ENCODE results near the gene TNS2. TPM values are rescaled to one million over a fixed set of nuclear protein-coding genes. Genes with fewer than 3 reads are reported as not detected.
A peak's percentile ranks its signal among the peaks of the same experiment; 100 is the strongest.

Gene TNS2
- total and polyA plus RNA-seq, 2 of the 13 experiments (the other 11 are each of a cell fraction or from before 2014, with no cell fraction given), result 8.9 to 20.4 TPM

GRCh38 chr12:53042607-53043454, 7.0 kb upstream of the TNS2 start:
- Histone ChIP-seq H3K27me3 (ENCODE audit: control insufficient read depth in 1 of 2, insufficient read depth in 2 of 2, low read length in 2 of 2) (no peaks in the 10 kb centered on the region; a peak in 1 of 5 replicates), H3K27ac (ENCODE audit: extremely low read length, insufficient read depth, low read length) (peak overlapping the region; percentile 8), H3K36me3 (replicated peaks in 1 of 2; ENCODE audit: control insufficient read depth in 1 of 2, insufficient read depth in 2 of 2, low read length in 2 of 2) (peaks cover 11 to 21% of the 10 kb centered on the region in 2 experiments), H4K20me1 (ENCODE audit: insufficient read depth, low read length) (no peaks in the 10 kb centered on the region), H3K9me3 (ENCODE audit: low read length) (no peaks in the 10 kb centered on the region), H3K4me1 (ENCODE audit: insufficient read depth, low read length) (peaks cover 48% of the 10 kb centered on the region), H2AFZ (ENCODE audit: low read length) (no peak overlapping the region), H3K9ac (ENCODE audit: insufficient read depth, low read depth, low read length) (no peak overlapping the region), H3K4me3 (replicated peaks in 1 of 3; ENCODE audit: insufficient read depth in 1 of 3, low read depth in 2 of 3, low read length in 3 of 3) (no peak overlapping the region), H3K79me2 (ENCODE audit: insufficient read depth, low read length) (no peaks in the 10 kb centered on the region), H3K4me2 (ENCODE audit: low read depth, low read length) (no peak overlapping the region)
- DNase-seq (ENCODE audit: low spot score), result peak; percentile 43
- TF ChIP-seq POLR2G (IDR thresholded peaks at IDR 0.05; ENCODE audit: low read depth, low read length) (peak; percentile 62), RBFOX2 (IDR thresholded peaks at IDR 0.05; ENCODE audit: low read depth, low read length) (peak; percentile 23; the same call in 1 of the 2 replicates), NCOA2 (CRISPR knock-in tag; IDR thresholded peaks at IDR 0.05) (0 out of 2 replicates have a peak, but pooled peaks have one; percentile 13), ZC3H13 (CRISPR knock-in tag; IDR thresholded peaks at IDR 0.05) (peak; percentile 59; the same call in 1 of the 2 replicates), PAF1 (CRISPR knock-in tag; IDR thresholded peaks at IDR 0.05) (0 out of 2 replicates have a peak, but pooled peaks have one; percentile 31), RBM22 (optimal IDR thresholded peaks at IDR 0.05; ENCODE audit: low read length) (peak; percentile 98), TAF15 (IDR thresholded peaks at IDR 0.05; ENCODE audit: low read depth, low read length, poor library complexity, severe bottlenecking) (no peak), AGO2 (optimal IDR thresholded peaks at IDR 0.05; ENCODE audit: low read depth, low read length) (peak; percentile 66), POLR2A (IDR thresholded peaks at IDR 0.05; ENCODE audit: insufficient read depth in 1 of 2, low read depth in 2 of 2, low read length in 2 of 2) (0 out of 4 replicates have a peak, but pooled peaks of 1 of the 2 experiments have one; percentile 19), MAFF (IDR thresholded peaks at IDR 0.05; ENCODE audit: low read depth, low read length) (no peak), KDM2A (CRISPR knock-in tag; IDR thresholded peaks at IDR 0.05; ENCODE audit: borderline replicate concordance, low read depth) (0 out of 2 replicates have a peak, but pooled peaks have one; percentile 0), IRX3 (CRISPR knock-in tag; IDR thresholded peaks at IDR 0.05; ENCODE audit: borderline replicate concordance, low read depth) (no peak), SSRP1 (CRISPR knock-in tag; IDR thresholded peaks at IDR 0.05) (peak; percentile 18; the same call in 1 of the 2 replicates), ZNF614 (CRISPR knock-in tag; IDR thresholded peaks at IDR 0.05; ENCODE audit: borderline replicate concordance) (0 out of 2 replicates have a peak, but pooled peaks have one; percentile 2), POLR2AphosphoS2 (IDR thresholded peaks at IDR 0.05; ENCODE audit: low read depth, low read length) (peak; percentile 12; the same call in 1 of the 2 replicates)
- intact Hi-C loops (cut with micrococcal nuclease; ENCODE audit: unreplicated experiment), result no loop called here
- 61% methylated on average over 7 of the region's 7 CpGs for WGBS (ENCODE audit: low lambda C conversion rate)
- FAIRE-seq, result no peak
- ChIA-PET CTCF (ENCODE audit: low intra/inter-chr PET ratio, low total read pairs) (no interaction called here), POLR2A (interaction anchor here (1.2 to 3.3 kb wide), 4 partner anchors 9 to 50 kb away, joined by 5 to 15 read pairs (median 6); no protein-coding TSS in a partner anchor)
- in situ Hi-C loops (cut with HindIII; ENCODE audit: extremely low pct_ligation_motif_present, low pct_unique_long_range_greater_than_20kb), result no loop called here
- BruUV-seq (replicated peaks), result no TSS peak
- ATAC-seq, result no peak

Measured in HepG2 (cell line).